B cell (primary cell): ENCODE results near the gene TNFSF12.

ENCODE experiments used
- EZH2 ChIP-seq: IDR thresholded peaks from 2 replicates; pipeline ENCODE4 v1.6.1; 2012; ENCODE audit warnings: borderline replicate concordance, low read depth, mild to moderate bottlenecking, moderate library complexity, low read length; ENCODE audit not compliant: insufficient read depth, poor library complexity, severe bottlenecking
- TF ChIP-seq, protein P1 (sequence below): fragments of 200-600 bp; IDR thresholded peaks from one replicate; pipeline ENCODE4 v1.8.0; 2022; ENCODE audit warnings: antibody characterized with exemption, mild to moderate bottlenecking

GRCh38 chr17:7572338-7572587 lies 23.4 kb downstream of the TNFSF12 start:
- TF ChIP-seq, protein P1, sequence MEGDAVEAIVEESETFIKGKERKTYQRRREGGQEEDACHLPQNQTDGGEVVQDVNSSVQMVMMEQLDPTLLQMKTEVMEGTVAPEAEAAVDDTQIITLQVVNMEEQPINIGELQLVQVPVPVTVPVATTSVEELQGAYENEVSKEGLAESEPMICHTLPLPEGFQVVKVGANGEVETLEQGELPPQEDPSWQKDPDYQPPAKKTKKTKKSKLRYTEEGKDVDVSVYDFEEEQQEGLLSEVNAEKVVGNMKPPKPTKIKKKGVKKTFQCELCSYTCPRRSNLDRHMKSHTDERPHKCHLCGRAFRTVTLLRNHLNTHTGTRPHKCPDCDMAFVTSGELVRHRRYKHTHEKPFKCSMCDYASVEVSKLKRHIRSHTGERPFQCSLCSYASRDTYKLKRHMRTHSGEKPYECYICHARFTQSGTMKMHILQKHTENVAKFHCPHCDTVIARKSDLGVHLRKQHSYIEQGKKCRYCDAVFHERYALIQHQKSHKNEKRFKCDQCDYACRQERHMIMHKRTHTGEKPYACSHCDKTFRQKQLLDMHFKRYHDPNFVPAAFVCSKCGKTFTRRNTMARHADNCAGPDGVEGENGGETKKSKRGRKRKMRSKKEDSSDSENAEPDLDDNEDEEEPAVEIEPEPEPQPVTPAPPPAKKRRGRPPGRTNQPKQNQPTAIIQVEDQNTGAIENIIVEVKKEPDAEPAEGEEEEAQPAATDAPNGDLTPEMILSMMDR, result no peak
- TF ChIP-seq EZH2, result no peak
